IPS-NIHi11 (cell line): ENCODE results near the gene MTHFSD.

ENCODE experiments used
- DNase-seq: peaks from one replicate; pipeline ENCODE4 v3.0.0; 2012; ENCODE audit warnings: mixed read lengths, low spot score

Gene MTHFSD

DNA sequence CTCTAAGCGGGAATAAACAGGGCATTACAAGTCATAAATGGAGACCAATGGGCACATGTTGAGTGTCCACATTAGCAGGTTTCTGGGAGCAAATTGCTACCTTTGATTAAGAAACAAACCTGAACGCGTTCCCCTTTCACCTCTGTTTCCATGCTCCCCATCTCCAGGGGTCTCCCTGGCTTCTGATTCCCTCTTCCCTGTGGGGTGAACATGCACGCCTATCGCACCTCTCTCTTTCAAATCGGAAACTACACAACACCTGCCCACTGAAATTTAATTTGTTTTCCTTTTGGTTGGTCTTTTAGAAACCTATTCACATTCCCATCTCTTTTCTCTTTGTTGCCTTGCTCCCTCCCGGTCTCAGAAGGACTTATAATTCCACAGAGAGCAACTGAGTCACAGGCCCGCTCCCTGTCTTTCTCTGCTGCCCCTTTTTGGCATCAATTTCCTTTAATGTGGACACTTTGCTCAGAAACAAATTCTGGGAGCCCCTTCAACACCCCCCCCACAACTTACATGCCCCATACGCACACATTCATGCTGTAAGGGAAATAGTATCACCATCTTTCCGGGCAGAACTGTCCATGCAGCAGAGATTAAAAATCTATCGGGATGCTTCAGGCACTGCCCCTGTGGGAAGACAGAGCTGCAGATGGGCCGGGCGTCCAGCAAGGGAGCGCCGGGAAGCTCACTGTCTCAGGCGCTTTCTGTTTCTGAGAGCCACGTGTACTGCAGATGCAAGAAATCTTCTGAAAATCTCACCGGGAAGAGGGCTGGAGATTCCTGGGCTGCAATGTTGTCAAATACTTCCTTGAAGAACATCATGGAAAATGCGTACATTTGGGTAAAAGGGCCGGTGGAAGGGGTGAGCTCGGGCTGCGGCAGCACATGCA is 51.9 kb downstream of the MTHFSD start:
- no peak for DNase-seq

GRCh38 chr16:86501989-86502855 is 52.8 kb downstream of the MTHFSD start:
- DNase-seq = no peak

- DNase-seq = no peak
These were observed 54.1 kb downstream of the MTHFSD start for GRCh38 chr16:86500708-86501510.

GRCh38 chr16:86499889-86500707 is 54.9 kb downstream of the MTHFSD start:
- DNase-seq = no peak

- no peak for DNase-seq
These were observed 55.6 kb downstream of the MTHFSD start for GRCh38 chr16:86499440-86499786.

DNA sequence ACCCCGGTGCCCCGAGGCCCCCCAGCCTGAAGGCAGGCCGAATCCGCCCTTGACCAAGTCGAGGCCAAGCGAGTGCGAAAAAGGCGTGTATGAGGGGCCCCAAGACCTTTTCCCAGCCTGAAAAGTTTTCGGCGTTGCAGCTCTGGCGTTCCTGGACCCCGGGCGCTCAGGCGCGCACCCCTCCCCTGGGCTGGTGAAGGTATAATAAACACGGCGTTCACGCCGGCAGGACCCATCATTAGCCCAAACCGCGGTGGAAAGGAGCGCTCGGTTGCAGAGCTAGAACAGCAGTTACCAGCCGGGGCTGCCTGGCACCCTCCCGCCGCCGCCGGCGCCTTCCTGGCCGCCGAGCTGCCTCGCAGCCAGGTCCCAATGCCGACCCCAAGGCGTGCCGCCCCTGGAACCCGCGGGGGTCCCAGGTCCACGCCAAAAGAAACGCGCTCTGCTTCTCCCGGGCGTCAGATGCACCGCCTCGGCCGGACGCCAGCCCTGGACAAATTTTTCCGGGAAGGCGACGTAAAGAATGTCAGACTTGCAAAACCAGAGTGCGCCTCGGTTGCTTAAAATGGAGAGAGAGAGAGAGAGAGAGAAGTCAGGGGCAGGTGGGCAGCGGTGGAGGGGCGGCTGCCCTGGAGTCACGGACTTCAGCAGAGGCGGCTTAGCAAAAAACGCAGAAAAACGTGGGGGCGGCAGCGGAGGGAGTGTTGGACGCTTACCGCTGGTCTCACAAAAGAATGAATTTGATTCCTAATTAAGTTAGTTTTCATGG is 56.2 kb downstream of the MTHFSD start:
- DNase-seq = no peak

DNA sequence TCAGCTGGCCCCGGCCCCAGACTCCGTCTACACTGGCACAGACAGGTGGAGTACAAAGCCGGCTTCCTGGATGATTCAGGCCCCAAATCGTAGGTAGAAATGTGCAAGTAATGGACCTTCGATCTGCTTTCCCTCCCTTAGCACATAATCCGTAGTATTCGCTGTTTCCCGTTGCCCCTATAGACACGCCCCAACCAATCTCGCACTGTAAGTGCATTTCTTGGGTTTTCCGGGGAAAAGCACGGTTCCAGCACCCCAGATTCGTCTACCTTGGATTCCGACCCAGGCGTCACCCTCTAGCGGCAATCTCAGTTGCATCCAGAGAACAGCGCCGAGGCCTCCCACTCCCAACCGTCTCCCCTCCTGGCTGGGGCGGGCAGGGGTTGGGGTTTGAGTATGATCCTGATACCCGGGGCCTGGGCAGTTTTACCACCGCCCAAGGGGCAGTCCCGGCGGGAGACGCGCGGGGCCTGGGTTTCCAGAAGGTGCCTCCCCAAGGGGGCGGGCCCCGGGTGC is 56.8 kb downstream of the MTHFSD start:
- no peak for DNase-seq

DNA sequence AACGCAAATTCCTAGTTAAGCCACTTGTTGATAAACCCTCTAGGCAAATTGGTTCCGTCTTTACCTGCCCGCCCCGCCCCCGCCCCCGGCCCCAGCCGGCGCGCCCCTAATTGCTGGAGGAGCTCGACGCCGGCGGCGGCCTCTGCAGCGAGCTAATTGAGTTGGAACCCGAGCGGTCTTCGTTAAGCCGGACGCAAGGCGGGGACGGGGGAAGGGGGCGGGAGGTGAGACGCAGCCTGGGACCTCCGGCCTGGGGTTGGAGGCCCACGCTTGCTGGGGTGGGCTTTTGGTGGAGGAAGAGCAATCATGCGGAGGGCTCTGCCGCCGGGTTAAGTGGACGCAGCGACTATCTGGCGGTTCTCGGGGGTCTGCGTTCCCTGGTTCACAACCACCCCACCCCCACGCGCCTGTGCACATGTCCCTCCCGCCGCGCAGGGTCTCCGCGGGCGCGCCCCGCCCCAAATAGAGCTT is 57.4 kb downstream of the MTHFSD start:
- DNase-seq = peak; percentile 73

DNA sequence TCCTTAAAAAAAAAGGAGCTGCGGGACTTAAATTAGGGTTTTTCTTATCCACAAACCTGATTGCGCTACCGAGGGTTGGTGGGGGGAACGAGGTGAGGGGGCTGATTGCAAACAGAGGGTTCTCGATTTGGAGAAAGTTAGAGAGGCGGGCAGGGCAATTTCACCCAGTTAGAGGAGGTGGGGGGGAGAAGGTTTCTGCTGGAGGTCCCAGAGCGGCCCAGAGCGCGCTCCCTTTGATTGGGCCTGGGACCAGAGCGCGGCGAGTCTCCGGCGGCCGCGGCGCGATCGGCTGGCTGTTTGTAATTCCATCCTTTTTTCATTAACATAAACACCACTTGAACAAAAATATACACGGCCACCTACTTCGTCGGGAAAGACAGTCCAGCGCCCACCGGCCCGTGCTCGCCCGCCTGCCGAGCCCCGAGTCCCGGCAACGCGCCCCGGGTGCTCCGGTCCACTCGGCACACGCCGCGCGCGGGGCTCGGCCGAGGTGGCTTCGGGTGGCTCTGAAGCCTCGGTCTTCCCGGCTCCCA is 58.0 kb downstream of the MTHFSD start:
- DNase-seq = no peak

DNA sequence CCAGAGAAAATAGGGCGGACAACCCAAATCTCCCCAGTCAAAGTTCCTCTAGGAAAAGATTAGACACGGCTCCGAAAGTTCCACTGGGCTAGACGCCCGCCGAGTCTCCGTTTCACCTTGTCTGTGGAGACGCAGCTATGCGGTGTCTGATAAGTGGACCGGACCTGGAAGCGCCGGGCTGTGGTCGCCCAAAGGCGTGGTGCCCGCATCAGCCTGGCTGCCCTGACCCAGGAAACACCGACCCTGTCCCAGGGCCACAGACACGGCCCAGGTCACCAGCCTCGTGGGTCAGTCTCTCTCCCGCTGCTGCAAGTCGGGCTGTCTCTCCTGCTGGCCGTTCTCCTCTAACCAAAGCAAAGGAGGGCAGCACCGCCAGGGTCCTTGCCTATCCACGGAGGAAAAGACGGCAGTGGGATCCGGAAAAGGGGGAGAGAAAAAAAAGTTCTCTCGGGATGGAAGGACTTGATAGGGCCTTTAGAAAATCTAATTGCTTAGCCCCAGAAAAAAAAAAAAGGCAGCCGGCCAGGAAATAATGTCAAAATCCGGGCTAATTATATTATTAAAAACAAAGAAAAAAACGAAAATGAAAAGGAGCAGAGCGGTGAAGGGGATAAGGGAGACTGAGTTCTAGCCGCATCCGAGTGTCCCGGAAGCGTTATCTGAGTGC is 58.6 kb downstream of the MTHFSD start:
- DNase-seq = no peak

DNA sequence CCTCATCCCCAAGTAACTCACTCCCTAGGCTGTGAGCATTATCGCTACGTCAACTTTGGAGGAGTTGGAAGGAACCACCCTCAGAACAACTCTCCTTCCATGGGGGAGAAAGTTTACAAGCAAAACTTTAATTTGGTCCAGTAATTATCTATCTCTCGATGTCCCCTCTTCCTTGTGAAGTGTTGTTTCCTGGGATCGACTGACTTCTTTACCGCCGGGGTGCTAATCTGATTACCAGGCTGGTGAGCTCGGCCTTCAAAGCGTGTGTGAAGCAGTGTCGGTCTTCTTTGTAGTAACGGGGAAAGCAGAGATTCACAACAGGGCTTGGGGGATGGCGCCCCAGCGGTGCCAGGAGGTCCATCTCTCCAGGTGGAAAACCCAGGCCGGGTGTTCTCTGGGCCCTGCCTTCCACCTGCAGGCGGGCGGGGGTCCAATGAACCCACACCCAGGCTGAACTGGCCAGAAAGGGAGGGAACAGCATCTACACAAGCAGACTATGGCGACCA is 59.2 kb downstream of the MTHFSD start:
- no peak for DNase-seq

GRCh38 chr16:86495357-86495701 is 59.7 kb downstream of the MTHFSD start:
- DNase-seq = no peak

- DNase-seq = no peak
These were observed 60.3 kb downstream of the MTHFSD start for GRCh38 chr16:86494565-86495356.

DNA sequence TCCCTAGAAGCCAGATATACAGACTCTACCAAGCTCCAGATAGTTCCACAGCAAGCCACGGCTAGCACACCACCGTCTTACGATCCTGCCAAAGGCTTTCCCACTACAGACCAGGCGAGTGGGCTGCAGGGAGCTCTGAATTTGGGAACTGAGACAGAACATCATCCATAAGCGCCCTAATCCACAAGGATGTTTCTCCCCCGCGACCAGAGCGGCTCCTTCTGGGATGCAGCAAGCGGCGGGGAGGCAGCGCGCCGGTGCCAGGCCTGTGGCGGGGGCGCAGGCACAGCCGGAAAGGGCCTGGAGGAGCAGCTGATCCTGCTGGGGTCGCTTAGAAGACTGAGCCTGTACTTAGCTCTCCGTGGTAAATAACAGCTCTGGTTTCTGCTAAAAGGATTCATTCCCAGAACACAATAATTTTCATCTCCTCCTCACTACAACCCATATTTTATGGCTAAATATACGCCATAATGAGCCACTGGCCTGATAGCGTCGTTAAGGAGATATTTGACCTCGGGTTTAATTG is 60.9 kb downstream of the MTHFSD start:
- DNase-seq = no peak

- DNase-seq = no peak
These were observed 61.9 kb downstream of the MTHFSD start for GRCh38 chr16:86492961-86493629.

GRCh38 chr16:86492267-86492960 is 62.6 kb downstream of the MTHFSD start:
- DNase-seq = no peak

- no peak for DNase-seq
These were observed 63.4 kb downstream of the MTHFSD start for GRCh38 chr16:86491640-86492023.
